ENCODE data around the gene ARL3.
A peak's percentile ranks its signal among the peaks of the same experiment; 100 is the strongest.

Gene ARL3

DNA sequence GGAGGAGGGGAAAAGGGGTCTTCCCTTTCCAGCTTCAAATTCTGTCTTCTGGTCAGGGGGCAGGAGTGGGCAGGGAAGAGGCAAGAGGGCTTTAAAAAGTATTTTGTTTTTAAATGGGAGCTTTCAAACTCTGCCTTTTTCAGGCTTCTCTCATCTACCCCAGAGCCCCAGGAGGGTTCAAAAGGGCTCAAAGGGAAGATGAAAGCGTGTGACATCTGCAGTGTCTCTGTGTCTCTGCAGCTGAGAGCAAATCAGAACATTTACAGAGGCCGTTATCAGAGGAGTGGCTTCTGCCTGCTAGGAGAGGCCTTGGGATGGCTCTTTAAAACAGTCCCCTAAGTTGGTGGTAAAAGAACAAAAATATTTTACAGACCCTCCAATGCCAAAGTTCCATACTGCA lies 39.6 kb downstream of the ARL3 start:
- in situ Hi-C loops (cut with HindIII; ENCODE audit: low sequenced_read_pairs) = no loop called here

DNA sequence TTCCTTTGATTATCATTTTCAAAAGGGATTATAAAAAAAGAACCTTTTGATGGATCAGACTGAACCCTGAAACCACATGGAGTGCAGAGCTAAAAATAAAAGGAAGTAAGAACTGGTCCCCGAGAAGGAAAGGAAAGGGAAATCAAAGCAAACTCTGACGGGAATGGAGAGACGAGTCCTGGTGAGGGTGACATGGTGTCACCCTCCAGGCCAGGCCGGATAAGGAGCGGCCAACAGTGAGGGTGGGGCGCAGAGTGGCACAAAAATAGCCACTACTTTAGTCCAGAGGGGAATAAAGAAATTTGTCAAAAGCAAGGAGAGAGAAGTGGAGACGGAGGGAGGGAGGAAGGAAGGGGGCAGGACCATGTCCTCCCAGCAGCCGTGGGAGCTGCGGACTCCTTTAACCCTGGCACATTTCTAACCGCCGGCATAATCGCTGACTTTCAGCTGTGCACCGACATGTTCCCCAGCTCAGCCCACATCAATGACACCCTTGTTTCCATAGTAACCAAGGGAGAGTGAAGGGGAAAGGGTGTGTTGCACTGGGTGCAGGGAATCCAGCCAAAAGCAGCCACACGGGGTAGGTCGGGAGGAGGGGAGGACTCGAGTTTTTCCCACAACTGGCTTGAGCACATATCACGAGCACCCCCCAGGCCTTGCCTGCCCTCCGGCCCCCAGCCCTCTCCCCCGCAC lies 40.2 kb downstream of the ARL3 start:
- in situ Hi-C loops (cut with HindIII; ENCODE audit: low sequenced_read_pairs) = no loop called here
- no peak for TF ChIP-seq CTCF (IDR thresholded peaks at IDR 0.05; ENCODE audit: low read depth, low read length)
- peak; percentile 76 for DNase-seq (ENCODE audit: low read depth, low spot score)
- H3K4me3 ChIP-seq (ENCODE audit: low read depth, low read length) = peak overlapping the region; percentile 1

More for the DNA sequence above, 39.6 kb downstream of the ARL3 start:
- H3K4me3 ChIP-seq (ENCODE audit: low read depth, low read length) = no peak overlapping the region
- TF ChIP-seq CTCF (IDR thresholded peaks at IDR 0.05; ENCODE audit: low read depth, low read length) = no peak
- DNase-seq (ENCODE audit: low read depth, low spot score) = no peak

- H3K4me3 ChIP-seq (ENCODE audit: low read depth, low read length) = no peak overlapping the region
Observed at GRCh38 chr10:102673236-102673818, 40.9 kb downstream of the ARL3 start.

GRCh38 chr10:102670871-102671434 lies 43.2 kb downstream of the ARL3 start:
- no peak for TF ChIP-seq CTCF (IDR thresholded peaks at IDR 0.05; ENCODE audit: low read depth, low read length)
- in situ Hi-C loops (cut with HindIII; ENCODE audit: low sequenced_read_pairs) = no loop called here
- H3K4me3 ChIP-seq (ENCODE audit: low read depth, low read length) = no peak overlapping the region
- no peak for DNase-seq (ENCODE audit: low read depth, low spot score)

More at GRCh38 chr10:102673236-102673818, 40.9 kb downstream of the ARL3 start:
- no peak for DNase-seq (ENCODE audit: low read depth, low spot score)
- TF ChIP-seq CTCF (IDR thresholded peaks at IDR 0.05; ENCODE audit: low read depth, low read length) = no peak
- in situ Hi-C loops (cut with HindIII; ENCODE audit: low sequenced_read_pairs) = no loop called here

DNA sequence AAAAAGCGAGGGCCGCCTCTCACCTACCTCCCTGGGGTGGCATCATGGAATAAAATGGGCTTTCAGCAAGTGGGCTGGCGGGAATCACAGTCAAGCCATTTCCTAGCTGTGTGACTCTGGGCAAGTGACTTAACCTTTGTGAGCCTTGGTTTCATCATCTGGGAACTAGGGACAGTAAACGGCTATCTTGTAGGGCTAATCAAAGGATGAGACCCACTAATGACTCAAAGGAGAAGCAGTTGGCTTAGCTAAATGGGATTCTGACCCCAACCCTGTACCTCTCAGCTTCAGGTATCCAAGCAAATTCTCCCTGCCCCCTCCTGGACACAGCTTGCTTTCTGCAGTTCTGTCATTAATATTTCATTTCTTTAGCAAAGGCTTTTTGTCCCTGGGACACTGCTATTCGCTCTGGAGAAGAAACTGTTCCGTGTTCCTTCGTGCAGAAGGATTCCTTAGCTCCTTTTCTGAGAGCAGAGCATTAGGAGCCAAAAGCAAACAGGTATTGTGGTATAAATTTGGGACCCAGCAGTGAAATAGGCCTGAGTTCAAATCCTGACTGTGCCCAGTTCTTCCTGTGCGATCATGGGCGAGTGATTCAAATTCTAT lies 44.0 kb downstream of the ARL3 start:
- no peak for DNase-seq (ENCODE audit: low read depth, low spot score)
- in situ Hi-C loops (cut with HindIII; ENCODE audit: low sequenced_read_pairs) = no loop called here
- TF ChIP-seq CTCF (IDR thresholded peaks at IDR 0.05; ENCODE audit: low read depth, low read length) = no peak
- H3K4me3 ChIP-seq (ENCODE audit: low read depth, low read length) = no peak overlapping the region

DNA sequence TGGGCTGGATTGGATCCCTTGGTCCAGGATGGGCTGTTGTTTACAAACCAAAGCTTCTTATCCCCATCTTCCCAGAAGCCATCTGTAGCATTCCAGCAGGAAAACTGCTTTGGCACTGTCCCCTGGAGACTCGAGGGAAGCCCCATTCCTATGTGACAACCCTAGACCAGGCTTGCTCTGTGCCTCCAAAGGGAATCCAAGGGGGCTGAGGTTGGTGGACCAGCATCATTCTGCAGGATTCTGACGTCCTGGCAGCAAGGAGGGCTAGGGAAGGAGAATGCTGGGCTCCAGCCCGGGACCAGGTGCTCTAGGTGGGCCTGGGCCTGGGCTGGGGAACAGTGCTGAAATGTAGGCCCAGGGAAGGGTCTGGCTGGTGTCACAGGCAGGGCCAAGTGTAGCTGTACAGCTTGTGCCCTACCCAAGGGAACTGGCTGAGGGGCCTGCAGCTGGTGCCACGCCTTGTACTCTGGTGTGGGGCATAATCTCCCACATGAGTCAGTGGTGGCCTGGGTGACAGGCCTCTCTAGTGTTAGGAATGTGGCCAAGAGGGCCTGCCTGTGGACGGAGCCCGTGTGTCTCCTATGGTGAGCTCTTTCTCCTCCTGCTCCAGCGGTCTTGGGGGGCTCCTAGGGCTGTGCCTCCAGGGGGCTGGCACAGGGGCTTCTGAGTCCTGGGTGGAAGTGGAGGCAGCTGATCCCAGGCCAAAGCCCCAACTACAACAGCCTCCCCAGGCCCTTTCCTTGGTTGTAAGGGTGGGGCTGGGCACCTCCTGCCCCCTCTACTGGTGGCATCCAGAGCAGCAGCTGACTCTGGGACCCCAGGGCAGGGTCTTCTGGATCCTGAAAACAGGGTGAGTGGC lies 44.8 kb downstream of the ARL3 start:
- no peak overlapping the region for H3K4me3 ChIP-seq (ENCODE audit: low read depth, low read length)
- TF ChIP-seq CTCF (IDR thresholded peaks at IDR 0.05; ENCODE audit: low read depth, low read length) = no peak
- no peak for DNase-seq (ENCODE audit: low read depth, low spot score)
- in situ Hi-C loops (cut with HindIII; ENCODE audit: low sequenced_read_pairs) = no loop called here

All from astrocyte of the spinal cord (primary cell).